ENCODE data around the gene RPL10A. TPM values are rescaled to one million over a fixed set of nuclear protein-coding genes. Genes with fewer than 3 reads are reported as not detected.

RPL10A gene
- total and polyA plus RNA-seq, 8 donors, result 858 to 2,634 (median 2,475) TPM

DNA sequence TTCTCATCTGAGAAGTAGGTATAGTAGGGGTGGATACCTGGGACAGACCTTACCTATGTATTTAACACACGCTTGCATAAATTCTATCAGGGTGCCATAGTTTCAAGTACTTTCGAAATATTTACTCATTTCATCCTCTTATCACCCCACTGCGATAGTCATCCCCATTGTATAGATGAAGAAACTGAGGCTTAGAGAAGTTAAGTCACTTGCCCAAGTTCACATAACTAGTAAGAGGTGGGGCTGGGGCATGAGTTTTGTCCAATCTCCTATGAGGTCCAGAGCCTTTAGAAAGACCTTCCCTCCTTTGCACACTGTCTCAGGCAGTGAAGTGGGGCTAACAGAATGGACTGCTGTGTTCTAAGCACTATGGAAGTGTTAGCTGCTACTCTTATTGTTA lies 38.3 kb downstream of the RPL10A start:
- DNase-seq (no peak), ATAC-seq (no peak)
- Histone ChIP-seq H3K27ac (no peak overlapping the region), H3K4me1 (no peaks in the 10 kb centered on the region), H3K27me3 (peaks cover 8 to 85% of the 10 kb centered on the region in 2 donors), H3K4me3 (no peak overlapping the region), H3K9me3 (no peaks in the 10 kb centered on the region), H3K36me3 (no peaks in the 10 kb centered on the region)
- intact Hi-C loops (cut with DNase I), result no loop called here
- TF ChIP-seq, protein P1, sequence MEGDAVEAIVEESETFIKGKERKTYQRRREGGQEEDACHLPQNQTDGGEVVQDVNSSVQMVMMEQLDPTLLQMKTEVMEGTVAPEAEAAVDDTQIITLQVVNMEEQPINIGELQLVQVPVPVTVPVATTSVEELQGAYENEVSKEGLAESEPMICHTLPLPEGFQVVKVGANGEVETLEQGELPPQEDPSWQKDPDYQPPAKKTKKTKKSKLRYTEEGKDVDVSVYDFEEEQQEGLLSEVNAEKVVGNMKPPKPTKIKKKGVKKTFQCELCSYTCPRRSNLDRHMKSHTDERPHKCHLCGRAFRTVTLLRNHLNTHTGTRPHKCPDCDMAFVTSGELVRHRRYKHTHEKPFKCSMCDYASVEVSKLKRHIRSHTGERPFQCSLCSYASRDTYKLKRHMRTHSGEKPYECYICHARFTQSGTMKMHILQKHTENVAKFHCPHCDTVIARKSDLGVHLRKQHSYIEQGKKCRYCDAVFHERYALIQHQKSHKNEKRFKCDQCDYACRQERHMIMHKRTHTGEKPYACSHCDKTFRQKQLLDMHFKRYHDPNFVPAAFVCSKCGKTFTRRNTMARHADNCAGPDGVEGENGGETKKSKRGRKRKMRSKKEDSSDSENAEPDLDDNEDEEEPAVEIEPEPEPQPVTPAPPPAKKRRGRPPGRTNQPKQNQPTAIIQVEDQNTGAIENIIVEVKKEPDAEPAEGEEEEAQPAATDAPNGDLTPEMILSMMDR (IDR thresholded peaks at IDR 0.05), result no peak

DNA sequence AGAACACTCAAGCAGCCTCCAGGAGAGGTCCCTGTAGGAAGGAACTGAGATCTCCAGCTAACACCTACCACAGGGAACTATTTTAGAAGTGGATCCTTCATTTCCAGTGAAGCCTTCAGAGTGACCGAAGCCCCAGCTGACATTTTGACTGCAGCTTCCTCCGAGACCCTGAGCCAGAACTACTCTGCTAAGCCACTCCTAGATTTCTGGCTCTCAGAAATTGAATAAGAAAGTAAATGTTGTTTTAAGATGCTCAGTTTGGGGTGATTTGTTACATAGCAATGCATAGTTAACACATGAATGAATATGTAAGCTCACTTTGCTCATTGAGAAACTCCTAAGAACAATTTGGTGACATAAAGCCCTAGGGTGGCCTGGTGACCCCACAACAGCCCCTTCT lies 39.0 kb downstream of the RPL10A start:
- ATAC-seq (peak; percentile 26), DNase-seq (no peak)
- H3K4me1 ChIP-seq, result no peaks in the 10 kb centered on the region
- H3K4me3 ChIP-seq, result no peak overlapping the region
- no peaks in the 10 kb centered on the region for H3K9me3 ChIP-seq
- TF ChIP-seq, protein P1 (IDR thresholded peaks at IDR 0.05), result no peak
- peaks cover 14 to 85% of the 10 kb centered on the region in 2 donors for H3K27me3 ChIP-seq
- no peak overlapping the region for H3K27ac ChIP-seq
- H3K36me3 ChIP-seq, result no peaks in the 10 kb centered on the region
- intact Hi-C loops (cut with DNase I), result no loop called here

DNA sequence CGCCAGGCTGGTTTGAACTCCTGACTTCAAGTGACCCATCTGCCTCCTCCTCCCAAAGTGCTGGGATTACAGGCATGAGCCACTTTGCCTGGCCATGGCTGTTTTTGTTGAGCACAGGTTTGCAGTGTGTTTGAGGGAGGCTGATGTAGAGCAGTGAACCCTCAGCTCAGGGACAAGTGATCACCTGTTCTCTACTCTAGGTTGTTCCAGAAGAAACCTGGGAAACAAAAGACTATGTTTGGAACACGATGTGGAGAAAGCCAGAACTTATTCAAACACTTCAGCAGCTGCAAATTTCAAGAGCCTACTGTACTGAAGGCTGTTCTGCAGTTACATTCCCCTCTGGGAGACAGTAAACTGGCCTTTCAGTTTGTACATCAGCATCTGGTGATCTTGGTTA lies 39.8 kb downstream of the RPL10A start:
- Histone ChIP-seq H3K27ac (no peak overlapping the region), H3K4me3 (no peak overlapping the region), H3K36me3 (no peaks in the 10 kb centered on the region), H3K9me3 (no peaks in the 10 kb centered on the region), H3K27me3 (peaks cover 14 to 85% of the 10 kb centered on the region in 2 donors), H3K4me1 (no peaks in the 10 kb centered on the region)
- intact Hi-C loops (cut with DNase I), result no loop called here
- DNase-seq (peak in 1 of 4 donors; percentile 1), ATAC-seq (peak; percentile 77)
- TF ChIP-seq, protein P1 (IDR thresholded peaks at IDR 0.05), result no peak

DNA sequence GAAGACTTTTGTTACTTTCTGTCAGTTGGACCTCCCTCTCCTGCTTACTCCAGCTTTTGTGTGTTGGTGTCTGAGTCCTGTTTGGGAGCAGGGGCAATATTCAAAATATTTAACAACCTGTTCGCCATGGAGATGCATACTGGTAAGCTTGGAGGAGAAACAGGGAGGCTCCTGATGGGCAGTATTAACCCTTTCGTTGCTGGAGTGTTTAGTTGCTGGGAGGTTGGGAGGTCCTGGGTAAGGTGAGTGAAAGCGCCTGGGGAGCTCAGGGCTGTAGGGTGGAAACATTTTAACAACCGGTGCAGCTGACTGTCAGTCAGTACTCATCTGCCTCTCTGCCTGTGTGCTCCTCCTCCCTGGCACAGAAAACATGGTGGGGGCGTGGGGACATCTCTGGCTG lies 40.3 kb downstream of the RPL10A start:
- no peak overlapping the region for H3K4me3 ChIP-seq
- ATAC-seq (no peak), DNase-seq (peak in 1 of 4 donors; percentile 16)
- no peaks in the 10 kb centered on the region for H3K4me1 ChIP-seq
- H3K27ac ChIP-seq, result no peak overlapping the region
- no peaks in the 10 kb centered on the region for H3K9me3 ChIP-seq
- peaks cover 12 to 85% of the 10 kb centered on the region in 2 donors for H3K27me3 ChIP-seq
- TF ChIP-seq, protein P1 (IDR thresholded peaks at IDR 0.05), result no peak
- no peaks in the 10 kb centered on the region for H3K36me3 ChIP-seq
- intact Hi-C loops (cut with DNase I), result no loop called here

DNA sequence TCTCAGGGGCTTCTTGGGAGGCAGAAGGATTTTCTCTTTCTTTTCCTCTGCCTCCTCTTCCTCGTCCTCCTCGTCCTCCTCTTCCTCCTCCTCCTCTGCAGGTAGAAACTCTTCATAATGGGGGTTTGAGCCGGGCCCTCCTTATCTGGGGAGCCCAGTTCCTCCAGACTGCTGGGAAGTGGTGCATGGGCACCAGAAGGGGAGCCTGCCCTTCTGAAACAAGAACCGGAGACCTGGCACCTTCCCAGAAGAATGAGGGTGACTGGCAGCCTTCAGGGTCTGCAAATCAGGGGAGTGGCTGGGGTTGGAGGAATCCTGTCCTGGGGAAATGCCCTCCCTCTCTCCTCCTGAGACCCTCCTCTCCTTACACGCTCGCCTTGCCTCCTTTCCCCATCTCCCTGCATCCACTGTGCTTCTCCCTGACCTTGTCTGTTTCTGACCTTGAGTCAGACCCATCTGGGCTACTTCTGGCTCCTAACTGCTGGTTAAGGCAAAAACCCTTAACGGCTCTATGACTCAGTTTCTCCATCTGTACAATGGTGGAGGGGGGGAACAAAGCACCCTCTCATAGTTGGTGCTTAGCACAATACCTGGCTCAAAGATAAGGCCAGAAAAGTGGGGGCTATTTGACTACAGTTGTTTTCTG lies 42.8 kb downstream of the RPL10A start:
- no peak overlapping the region for H3K27ac ChIP-seq
- H3K9me3 ChIP-seq, result no peaks in the 10 kb centered on the region
- no peaks in the 10 kb centered on the region for H3K36me3 ChIP-seq
- TF ChIP-seq, protein P1 (IDR thresholded peaks at IDR 0.05), result no peak
- ATAC-seq (no peak), DNase-seq (peak in 1 of 4 donors; percentile 14)
- H3K4me1 ChIP-seq, result no peaks in the 10 kb centered on the region
- H3K4me3 ChIP-seq, result no peak overlapping the region
- peaks cover 11 to 62% of the 10 kb centered on the region in 2 donors for H3K27me3 ChIP-seq
- intact Hi-C loops (cut with DNase I), result no loop called here

Data from left lung (tissue), 10 donors.